ENCODE measurements around the gene ATP2A3. TPM values are rescaled to one million over a fixed set of nuclear protein-coding genes. Genes with fewer than 3 reads are reported as not detected.
"Not testable (repeated sequence)": the region's sequence is repeated elsewhere in the genome, so short reads cannot be mapped to it uniquely, and the experiment has no call there.

Gene ATP2A3
- total RNA-seq, 2 donors from 2014 or later = 16.3 to 44.5 TPM

DNA sequence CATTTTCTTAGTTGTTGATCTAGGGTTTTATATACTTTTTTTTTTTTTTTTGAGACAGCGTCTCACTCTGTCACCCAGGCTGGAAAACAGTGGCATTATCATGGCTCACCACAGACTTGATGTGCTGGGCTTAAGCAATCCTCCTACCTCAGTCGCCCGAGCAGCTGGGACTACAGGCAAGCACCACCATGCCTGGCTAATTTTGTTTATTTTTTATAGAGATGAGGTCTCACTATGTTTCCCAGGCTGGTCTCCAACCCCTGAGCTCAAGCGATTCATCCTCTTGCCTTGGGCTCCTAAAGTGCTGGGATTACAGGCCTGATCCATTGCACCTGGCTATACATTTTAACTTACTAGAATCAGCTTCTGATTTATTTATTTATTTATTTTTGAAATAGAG lies 34.2 kb upstream of the ATP2A3 start:
- 89% methylated on average over 4 of the region's 4 CpGs for WGBS
- Histone ChIP-seq H3K36me3 (no peaks in the 10 kb centered on the region), H3K4me1 (replicated peaks) (no peaks in the 10 kb centered on the region), H3K9me3 (no peaks in the 10 kb centered on the region), H3K27me3 (replicated peaks; ENCODE audit: insufficient read depth) (no peaks in the 10 kb centered on the region), H3K27ac (no peak overlapping the region), H3K4me3 (no peak overlapping the region)
- intact Hi-C loops (cut with DNase I) = no loop called here
- no peak for DNase-seq (ENCODE audit: low spot score)
- TF ChIP-seq, protein P1, sequence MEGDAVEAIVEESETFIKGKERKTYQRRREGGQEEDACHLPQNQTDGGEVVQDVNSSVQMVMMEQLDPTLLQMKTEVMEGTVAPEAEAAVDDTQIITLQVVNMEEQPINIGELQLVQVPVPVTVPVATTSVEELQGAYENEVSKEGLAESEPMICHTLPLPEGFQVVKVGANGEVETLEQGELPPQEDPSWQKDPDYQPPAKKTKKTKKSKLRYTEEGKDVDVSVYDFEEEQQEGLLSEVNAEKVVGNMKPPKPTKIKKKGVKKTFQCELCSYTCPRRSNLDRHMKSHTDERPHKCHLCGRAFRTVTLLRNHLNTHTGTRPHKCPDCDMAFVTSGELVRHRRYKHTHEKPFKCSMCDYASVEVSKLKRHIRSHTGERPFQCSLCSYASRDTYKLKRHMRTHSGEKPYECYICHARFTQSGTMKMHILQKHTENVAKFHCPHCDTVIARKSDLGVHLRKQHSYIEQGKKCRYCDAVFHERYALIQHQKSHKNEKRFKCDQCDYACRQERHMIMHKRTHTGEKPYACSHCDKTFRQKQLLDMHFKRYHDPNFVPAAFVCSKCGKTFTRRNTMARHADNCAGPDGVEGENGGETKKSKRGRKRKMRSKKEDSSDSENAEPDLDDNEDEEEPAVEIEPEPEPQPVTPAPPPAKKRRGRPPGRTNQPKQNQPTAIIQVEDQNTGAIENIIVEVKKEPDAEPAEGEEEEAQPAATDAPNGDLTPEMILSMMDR (IDR thresholded peaks at IDR 0.05) = no peak
- TF ChIP-seq POLR2A (IDR thresholded peaks at IDR 0.05) (no peak), POLR2AphosphoS5 (IDR thresholded peaks at IDR 0.05) (no peak)

DNA sequence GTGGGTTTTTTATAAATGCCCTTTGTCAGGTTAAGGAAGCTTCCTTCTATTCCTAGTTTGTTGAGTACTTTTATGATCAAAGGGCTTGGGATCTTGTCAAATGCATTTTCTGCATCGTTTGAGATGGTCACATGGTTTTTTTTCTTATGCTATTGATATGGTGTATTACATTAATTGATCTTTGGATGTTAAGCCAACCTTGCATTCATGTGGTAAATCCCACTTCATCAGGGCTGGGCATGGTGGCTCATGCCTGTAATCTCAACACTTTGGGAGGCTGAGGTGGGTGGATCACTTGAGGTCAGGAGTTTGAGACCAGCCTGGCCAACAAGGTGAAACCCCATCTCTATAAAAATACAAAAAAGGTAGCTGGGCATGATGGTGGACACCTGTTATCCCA lies 30.8 kb upstream of the ATP2A3 start:
- Histone ChIP-seq H3K9me3 (no peaks in the 10 kb centered on the region), H3K36me3 (no peaks in the 10 kb centered on the region), H3K27ac (no peak overlapping the region), H3K4me1 (replicated peaks) (no peaks in the 10 kb centered on the region), H3K27me3 (replicated peaks; ENCODE audit: insufficient read depth) (no peaks in the 10 kb centered on the region), H3K4me3 (no peak overlapping the region)
- DNase-seq (ENCODE audit: low spot score) = no peak
- intact Hi-C loops (cut with DNase I) = no loop called here
- TF ChIP-seq POLR2AphosphoS5 (IDR thresholded peaks at IDR 0.05) = no peak
- TF ChIP-seq, protein P1 (IDR thresholded peaks at IDR 0.05) = no peak
- no peak for TF ChIP-seq POLR2A (IDR thresholded peaks at IDR 0.05)
- WGBS = 62% methylated on average over 1 of the region's 1 CpG

DNA sequence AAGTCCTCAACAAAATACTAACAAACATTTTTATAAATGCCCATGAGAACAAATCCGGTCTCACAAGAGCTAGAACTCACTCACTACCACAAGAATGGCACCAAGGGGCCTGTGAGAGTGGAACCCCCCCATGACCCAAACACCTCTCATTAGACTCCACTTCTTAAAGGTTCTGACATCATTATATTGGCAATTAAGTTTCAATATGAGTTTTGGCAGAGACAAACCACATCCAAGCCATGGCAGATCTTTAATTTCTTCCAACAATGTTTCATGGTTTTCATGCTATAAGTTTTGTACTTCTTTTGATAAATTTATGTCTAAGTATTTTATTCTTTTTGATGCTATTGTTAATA lies 30.0 kb upstream of the ATP2A3 start:
- Histone ChIP-seq H3K9me3 (no peaks in the 10 kb centered on the region), H3K4me1 (replicated peaks) (no peaks in the 10 kb centered on the region), H3K4me3 (no peak overlapping the region), H3K27ac (no peak overlapping the region), H3K36me3 (no peaks in the 10 kb centered on the region), H3K27me3 (replicated peaks; ENCODE audit: insufficient read depth) (no peaks in the 10 kb centered on the region)
- DNase-seq (ENCODE audit: low spot score) = no peak
- no peak for TF ChIP-seq POLR2AphosphoS5 (IDR thresholded peaks at IDR 0.05)
- intact Hi-C loops (cut with DNase I) = no loop called here
- 97% methylated on average over 1 of the region's 1 CpG for WGBS

DNA sequence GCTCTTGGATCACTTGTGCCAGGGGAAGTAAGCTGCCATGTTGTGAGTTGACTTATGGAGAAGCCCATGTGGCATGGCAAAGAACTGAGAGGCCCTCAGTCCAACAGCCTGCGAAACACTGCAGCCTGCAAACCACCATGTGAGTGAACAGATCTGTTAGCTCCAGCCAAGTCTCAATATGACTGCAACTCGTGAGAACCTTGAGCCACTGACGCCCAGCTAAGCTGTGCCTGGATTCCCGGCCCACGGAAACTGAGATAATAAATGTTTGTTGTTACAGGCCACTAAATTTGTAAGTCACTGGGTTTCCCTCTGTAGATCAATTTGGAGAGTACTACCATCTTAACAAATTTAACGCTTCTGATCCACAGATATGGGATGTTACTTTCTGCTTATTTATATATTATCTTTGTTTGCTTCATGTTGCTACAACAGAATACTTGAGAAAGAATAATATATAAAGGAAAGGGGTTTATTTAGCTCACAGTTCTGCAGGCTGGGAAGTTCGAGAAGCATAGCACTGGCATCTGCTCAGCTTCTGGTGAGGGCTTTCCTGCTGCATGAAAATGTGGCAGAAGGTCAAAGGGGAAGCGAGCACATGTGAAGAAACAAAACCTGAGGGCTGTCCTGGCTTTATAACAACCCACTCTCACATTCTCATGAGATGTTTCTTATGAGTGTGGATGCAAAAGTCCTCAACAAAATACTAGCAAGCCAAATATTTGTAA lies 29.4 kb upstream of the ATP2A3 start:
- TF ChIP-seq POLR2A (IDR thresholded peaks at IDR 0.05) (no peak), POLR2AphosphoS5 (IDR thresholded peaks at IDR 0.05) (no peak)
- TF ChIP-seq, protein P1 (IDR thresholded peaks at IDR 0.05) = no peak
- Histone ChIP-seq H3K27me3 (replicated peaks; ENCODE audit: insufficient read depth) (no peaks in the 10 kb centered on the region), H3K4me3 (no peak overlapping the region), H3K27ac (no peak overlapping the region), H3K9me3 (no peaks in the 10 kb centered on the region), H3K4me1 (replicated peaks) (no peaks in the 10 kb centered on the region), H3K36me3 (no peaks in the 10 kb centered on the region)
- intact Hi-C loops (cut with DNase I) = no loop called here
- 71% methylated on average over 8 of the region's 8 CpGs for WGBS
- no peak for DNase-seq (ENCODE audit: low spot score)

DNA sequence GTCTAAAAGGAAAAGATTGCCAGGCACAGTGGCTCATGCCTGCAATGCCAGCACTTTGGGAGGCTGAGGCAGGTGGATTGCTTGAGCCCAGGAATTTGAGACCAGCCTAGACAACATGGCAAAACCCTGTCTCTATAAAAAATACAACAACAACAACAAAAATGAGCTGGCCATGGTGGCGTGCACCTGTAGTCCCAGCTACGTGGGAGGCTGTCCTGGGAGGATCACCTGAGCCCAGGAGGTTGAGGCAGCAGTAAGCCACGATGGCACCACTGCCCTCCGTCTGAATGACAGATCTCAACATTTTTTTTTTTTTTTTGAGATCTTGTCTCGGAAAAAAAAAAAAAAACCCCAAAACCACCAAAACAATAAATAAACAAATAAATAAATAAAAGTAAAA lies 28.1 kb upstream of the ATP2A3 start:
- intact Hi-C loops (cut with DNase I) = no loop called here
- DNase-seq (ENCODE audit: low spot score) = no peak
- WGBS = 80% methylated on average over 5 of the region's 5 CpGs

DNA sequence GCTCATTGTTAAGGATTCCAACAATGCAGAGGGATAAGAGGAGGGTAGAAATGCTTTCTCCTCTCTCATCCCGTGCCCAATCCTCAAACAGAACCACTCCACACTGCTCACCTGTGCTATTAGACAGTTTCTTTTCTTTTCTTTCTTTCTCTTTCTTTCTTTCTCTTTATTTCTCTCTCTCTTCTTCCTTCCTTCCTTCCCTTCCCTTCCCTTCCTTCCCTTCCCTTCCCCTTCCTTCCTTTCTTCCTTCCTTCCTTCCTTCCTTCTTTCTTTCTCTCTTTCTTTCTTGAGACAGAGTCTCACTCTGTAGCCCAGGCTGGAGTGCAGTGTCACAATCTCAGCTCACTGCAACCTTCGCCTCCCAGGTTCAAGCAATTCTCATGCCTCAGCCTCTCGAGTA lies 27.5 kb upstream of the ATP2A3 start:
- DNase-seq (ENCODE audit: low spot score); H3K36me3 ChIP-seq; H3K27me3 ChIP-seq (replicated peaks; ENCODE audit: insufficient read depth); H3K4me3 ChIP-seq; intact Hi-C loops (cut with DNase I); H3K4me1 ChIP-seq (replicated peaks); H3K9me3 ChIP-seq; H3K27ac ChIP-seq: not testable (repeated sequence)
- 77% methylated on average over 3 of the region's 3 CpGs for WGBS

More for the DNA sequence above, 28.1 kb upstream of the ATP2A3 start:
- H3K9me3 ChIP-seq = no peaks in the 10 kb centered on the region
- H3K27me3 ChIP-seq (replicated peaks; ENCODE audit: insufficient read depth) = no peaks in the 10 kb centered on the region
- no peak overlapping the region for H3K4me3 ChIP-seq
- H3K36me3 ChIP-seq = no peaks in the 10 kb centered on the region
- H3K4me1 ChIP-seq (replicated peaks) = no peaks in the 10 kb centered on the region
- TF ChIP-seq POLR2AphosphoS5 (IDR thresholded peaks at IDR 0.05) (no peak), POLR2A (IDR thresholded peaks at IDR 0.05) (no peak)
- TF ChIP-seq, protein P1 (IDR thresholded peaks at IDR 0.05) = no peak
- H3K27ac ChIP-seq = no peak overlapping the region

All from prostate gland (tissue), 2 donors.